NCI-H2227 (cell line): ENCODE data around the gene KCNJ6.

ENCODE experiments used
- DNase-seq: peaks from one replicate; lab custom pipeline; 2025; ENCODE audit not compliant: unreplicated experiment; lab: John Stamatoyannopoulos, UW

KCNJ6 gene

GRCh38 chr21:37868446-37869295 lies 47.6 kb downstream of the KCNJ6 start:
- no peak for DNase-seq

GRCh38 chr21:37866027-37866426 lies 50.2 kb downstream of the KCNJ6 start:
- DNase-seq, result no peak

- no peak for DNase-seq
Observed at GRCh38 chr21:37865156-37865555, 51.1 kb downstream of the KCNJ6 start.

GRCh38 chr21:37863842-37864241 lies 52.4 kb downstream of the KCNJ6 start:
- DNase-seq, result no peak

GRCh38 chr21:37862536-37862935 lies 53.7 kb downstream of the KCNJ6 start:
- DNase-seq, result no peak

GRCh38 chr21:37861561-37861960 lies 54.7 kb downstream of the KCNJ6 start:
- DNase-seq, result no peak

GRCh38 chr21:37860416-37860815 lies 55.8 kb downstream of the KCNJ6 start:
- DNase-seq, result no peak

- DNase-seq, result no peak
Observed at GRCh38 chr21:37855647-37856625, 60.3 kb downstream of the KCNJ6 start.

- DNase-seq, result no peak
Observed at GRCh38 chr21:37855271-37855646, 61.0 kb downstream of the KCNJ6 start.

- DNase-seq, result no peak
Observed at GRCh38 chr21:37849506-37850102, 66.7 kb downstream of the KCNJ6 start.

GRCh38 chr21:37848721-37849490 lies 67.4 kb downstream of the KCNJ6 start:
- no peak for DNase-seq

- no peak for DNase-seq
Observed at GRCh38 chr21:37845535-37845934, 70.7 kb downstream of the KCNJ6 start.

GRCh38 chr21:37843191-37843590 lies 73.1 kb downstream of the KCNJ6 start:
- DNase-seq, result no peak

- DNase-seq, result no peak
Observed at GRCh38 chr21:37842163-37842919, 73.9 kb downstream of the KCNJ6 start.

- no peak for DNase-seq
Observed at GRCh38 chr21:37837381-37837780, 78.9 kb downstream of the KCNJ6 start.

- no peak for DNase-seq
Observed at GRCh38 chr21:37835481-37835880, 80.8 kb downstream of the KCNJ6 start.

GRCh38 chr21:37833301-37833700 lies 83.0 kb downstream of the KCNJ6 start:
- no peak for DNase-seq

GRCh38 chr21:37829447-37829846 lies 86.8 kb downstream of the KCNJ6 start:
- no peak for DNase-seq

GRCh38 chr21:37828991-37829390 lies 87.3 kb downstream of the KCNJ6 start:
- DNase-seq, result no peak

- no peak for DNase-seq
Observed at GRCh38 chr21:37828556-37828955, 87.7 kb downstream of the KCNJ6 start.
